ENCODE results near the gene SPRED2. TPM values are rescaled to one million over a fixed set of nuclear protein-coding genes. Genes with fewer than 3 reads are reported as not detected.

SPRED2 gene
- total and polyA plus RNA-seq, 8 donors, result 6.4 to 23.3 (median 11.5) TPM

- H3K9me3 ChIP-seq, result peaks cover 0 to 18% (median 7%) of the 10 kb centered on the region in 4 donors
- TF ChIP-seq POLR2A (IDR thresholded peaks at IDR 0.05), result no peak
- TF ChIP-seq, protein P1, sequence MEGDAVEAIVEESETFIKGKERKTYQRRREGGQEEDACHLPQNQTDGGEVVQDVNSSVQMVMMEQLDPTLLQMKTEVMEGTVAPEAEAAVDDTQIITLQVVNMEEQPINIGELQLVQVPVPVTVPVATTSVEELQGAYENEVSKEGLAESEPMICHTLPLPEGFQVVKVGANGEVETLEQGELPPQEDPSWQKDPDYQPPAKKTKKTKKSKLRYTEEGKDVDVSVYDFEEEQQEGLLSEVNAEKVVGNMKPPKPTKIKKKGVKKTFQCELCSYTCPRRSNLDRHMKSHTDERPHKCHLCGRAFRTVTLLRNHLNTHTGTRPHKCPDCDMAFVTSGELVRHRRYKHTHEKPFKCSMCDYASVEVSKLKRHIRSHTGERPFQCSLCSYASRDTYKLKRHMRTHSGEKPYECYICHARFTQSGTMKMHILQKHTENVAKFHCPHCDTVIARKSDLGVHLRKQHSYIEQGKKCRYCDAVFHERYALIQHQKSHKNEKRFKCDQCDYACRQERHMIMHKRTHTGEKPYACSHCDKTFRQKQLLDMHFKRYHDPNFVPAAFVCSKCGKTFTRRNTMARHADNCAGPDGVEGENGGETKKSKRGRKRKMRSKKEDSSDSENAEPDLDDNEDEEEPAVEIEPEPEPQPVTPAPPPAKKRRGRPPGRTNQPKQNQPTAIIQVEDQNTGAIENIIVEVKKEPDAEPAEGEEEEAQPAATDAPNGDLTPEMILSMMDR (IDR thresholded peaks at IDR 0.05), result no peak
- no peak for TF ChIP-seq POLR2AphosphoS5 (IDR thresholded peaks at IDR 0.05)
- no peak for TF ChIP-seq EP300 (IDR thresholded peaks at IDR 0.05)
- WGBS, 5 donors, result 77 to 96% (median 89%) methylated on average over 1 of the region's 1 CpG
- no peak for DNase-seq
- no peaks in the 10 kb centered on the region for H3K27me3 ChIP-seq
- no peak overlapping the region for H3K27ac ChIP-seq
- H3K4me1 ChIP-seq, result no peaks in the 10 kb centered on the region
- H3K4me3 ChIP-seq, result no peak overlapping the region
- intact Hi-C loops (cut with DNase I; ENCODE audit: low total_unique reads), result no loop called here
- H3K36me3 ChIP-seq, result no peaks in the 10 kb centered on the region
Measured at GRCh38 chr2:65473045-65473444, 40.6 kb upstream of the SPRED2 start.

DNA sequence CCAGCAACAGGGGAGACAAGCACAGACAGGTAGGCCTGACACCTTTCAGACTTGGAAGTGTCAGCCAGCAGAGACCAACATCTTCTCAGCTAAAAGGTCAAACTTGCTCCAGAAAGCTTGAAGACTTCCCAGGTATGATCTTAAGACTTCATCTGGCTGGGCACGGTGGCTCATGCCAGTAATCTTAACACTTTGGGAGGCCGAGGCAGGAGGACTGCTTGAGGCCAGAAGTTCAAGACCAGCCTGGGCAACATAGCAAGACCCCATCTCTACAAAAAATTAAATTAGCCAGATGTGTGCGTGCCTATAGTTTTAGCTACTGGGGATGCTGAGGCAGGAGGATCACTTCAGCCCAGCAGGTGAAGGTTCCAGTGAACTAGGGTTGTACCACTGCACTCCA, 39.0 kb upstream of the SPRED2 start:
- TF ChIP-seq EP300 (IDR thresholded peaks at IDR 0.05), result no peak
- TF ChIP-seq POLR2A (IDR thresholded peaks at IDR 0.05), result no peak
- DNase-seq, result no peak
- Histone ChIP-seq H3K4me3 (no peak overlapping the region), H3K27ac (no peak overlapping the region), H3K9me3 (peaks cover 0 to 18% (median 7%) of the 10 kb centered on the region in 4 donors), H3K27me3 (no peaks in the 10 kb centered on the region), H3K36me3 (no peaks in the 10 kb centered on the region), H3K4me1 (no peaks in the 10 kb centered on the region)
- intact Hi-C loops (cut with DNase I; ENCODE audit: low total_unique reads), result no loop called here
- 89 to 97% (median 95%) methylated on average over 3 of the region's 3 CpGs for WGBS, 5 donors

DNA sequence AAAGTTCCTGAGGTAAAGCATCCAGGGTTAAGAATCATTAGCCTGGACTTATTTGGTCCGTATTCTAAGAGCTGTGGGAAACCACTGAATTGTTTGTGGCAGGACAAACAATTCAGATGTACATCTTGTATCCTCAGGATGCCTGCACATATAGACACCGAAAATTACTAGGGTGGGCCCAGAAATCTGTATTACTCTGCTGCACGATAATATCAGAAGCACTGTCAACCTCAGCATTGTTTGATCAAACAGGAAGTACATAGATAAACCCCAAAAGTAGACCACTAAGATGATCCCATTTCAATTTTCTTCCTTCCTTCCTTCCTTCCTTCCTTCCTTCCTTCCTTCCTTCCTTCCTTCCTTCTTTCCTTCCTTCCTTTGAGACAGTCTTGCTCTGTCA, 34.2 kb upstream of the SPRED2 start:
- Histone ChIP-seq H3K4me3 (no peak overlapping the region), H3K36me3 (no peaks in the 10 kb centered on the region), H3K27ac (no peak overlapping the region), H3K9me3 (no peaks in the 10 kb centered on the region), H3K27me3 (no peaks in the 10 kb centered on the region), H3K4me1 (no peaks in the 10 kb centered on the region)
- 76 to 92% (median 81%) methylated on average over 3 of the region's 3 CpGs for WGBS, 5 donors
- no peak for TF ChIP-seq POLR2AphosphoS5 (IDR thresholded peaks at IDR 0.05)
- TF ChIP-seq EP300 (IDR thresholded peaks at IDR 0.05), result no peak
- TF ChIP-seq POLR2A (IDR thresholded peaks at IDR 0.05), result no peak
- TF ChIP-seq, protein P1 (IDR thresholded peaks at IDR 0.05), result no peak
- intact Hi-C loops (cut with DNase I; ENCODE audit: low total_unique reads), result no loop called here
- no peak for DNase-seq

GRCh38 chr2:65465857-65466256, 33.5 kb upstream of the SPRED2 start:
- no peaks in the 10 kb centered on the region for H3K36me3 ChIP-seq

DNA sequence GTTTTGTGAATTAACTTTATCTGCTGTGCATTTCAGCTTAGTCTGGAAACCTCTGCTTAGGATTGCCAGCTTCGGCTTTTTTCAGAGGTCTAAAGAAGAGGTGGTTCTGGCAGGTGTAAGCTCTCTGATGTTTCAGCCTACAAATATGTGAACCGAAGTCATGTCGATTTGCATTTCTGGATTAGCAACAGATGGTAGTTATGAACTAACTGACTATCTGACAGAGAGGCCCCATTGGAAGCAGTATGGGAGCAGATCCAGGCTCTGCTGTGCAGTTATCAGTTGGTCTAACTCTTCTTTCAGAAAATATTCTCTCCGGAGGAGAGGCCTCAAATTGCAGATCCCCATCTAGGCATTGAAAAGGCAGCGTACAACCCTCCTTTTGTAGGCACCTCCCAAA, 32.7 kb upstream of the SPRED2 start:
- Histone ChIP-seq H3K4me3 (no peak overlapping the region), H3K27ac (no peak overlapping the region), H3K36me3 (no peaks in the 10 kb centered on the region), H3K27me3 (no peaks in the 10 kb centered on the region), H3K4me1 (no peaks in the 10 kb centered on the region), H3K9me3 (no peaks in the 10 kb centered on the region)
- peak in 1 of 2 donors; percentile 25 for DNase-seq
- intact Hi-C loops (cut with DNase I; ENCODE audit: low total_unique reads), result no loop called here
- 79 to 91% (median 88%) methylated on average over 5 of the region's 5 CpGs for WGBS, 5 donors
- TF ChIP-seq EP300 (IDR thresholded peaks at IDR 0.05) (no peak), POLR2A (IDR thresholded peaks at IDR 0.05) (no peak), POLR2AphosphoS5 (IDR thresholded peaks at IDR 0.05) (no peak)
- TF ChIP-seq, protein P1 (IDR thresholded peaks at IDR 0.05), result no peak

More at GRCh38 chr2:65465857-65466256, 33.5 kb upstream of the SPRED2 start:
- no peak overlapping the region for H3K4me3 ChIP-seq
- intact Hi-C loops (cut with DNase I; ENCODE audit: low total_unique reads), result no loop called here
- no peak overlapping the region for H3K27ac ChIP-seq
- no peaks in the 10 kb centered on the region for H3K27me3 ChIP-seq
- WGBS, 5 donors, result 69 to 83% (median 77%) methylated on average over 5 of the region's 5 CpGs
- TF ChIP-seq POLR2A (IDR thresholded peaks at IDR 0.05), result no peak
- no peak for TF ChIP-seq EP300 (IDR thresholded peaks at IDR 0.05)
- no peak for TF ChIP-seq POLR2AphosphoS5 (IDR thresholded peaks at IDR 0.05)
- TF ChIP-seq, protein P1 (IDR thresholded peaks at IDR 0.05), result no peak
- no peak for DNase-seq
- H3K4me1 ChIP-seq, result no peaks in the 10 kb centered on the region
- H3K9me3 ChIP-seq, result no peaks in the 10 kb centered on the region

Data from stomach (tissue), 9 donors.